ENCODE data around the gene SLC12A5.

DNA sequence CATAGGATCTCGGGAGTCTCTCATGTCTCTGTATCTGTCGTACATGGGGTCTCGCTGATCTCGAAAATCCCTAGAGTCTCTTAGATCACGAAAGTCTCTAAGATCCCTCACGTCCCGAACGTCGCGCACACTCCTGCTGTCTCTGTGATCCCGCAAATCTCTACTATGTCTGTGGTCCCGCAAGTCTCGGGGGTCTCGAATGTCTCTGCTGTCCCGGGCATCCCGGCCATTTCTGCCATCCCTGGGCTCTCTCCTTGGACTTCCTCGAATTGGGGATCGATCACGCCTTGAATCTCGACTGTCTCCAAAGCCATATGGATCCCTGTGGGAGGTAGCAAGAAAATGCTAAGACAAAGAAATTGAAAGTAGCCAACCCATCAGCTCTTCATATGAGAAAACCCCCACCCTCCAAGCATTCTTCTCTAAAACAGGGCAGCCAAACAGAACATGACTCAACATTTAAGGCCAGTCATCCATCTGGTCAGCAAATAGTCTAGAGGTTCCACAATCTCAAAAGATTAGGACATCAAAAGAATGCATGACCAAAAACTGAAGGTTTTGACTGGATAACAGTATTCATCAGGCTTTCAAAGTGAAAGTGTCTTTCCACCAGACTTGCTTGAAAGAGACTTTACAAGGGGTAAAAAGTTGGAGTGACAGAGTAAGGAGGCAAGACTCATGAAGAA, 41.3 kb downstream of the SLC12A5 start:
- TF ChIP-seq ZFP36 (IDR thresholded peaks at IDR 0.05; ENCODE audit: borderline replicate concordance, partially characterized antibody) (no peak), CBX8 (IDR thresholded peaks at IDR 0.05) (no peak), GATA3 (IDR thresholded peaks at IDR 0.05; ENCODE audit: borderline replicate concordance) (no peak)
